Panc1 (cell line): ENCODE results near the gene MTUS2. TPM values are rescaled to one million over a fixed set of nuclear protein-coding genes. Genes with fewer than 3 reads are reported as not detected.

ENCODE experiments used
- ATAC-seq: fragments of 200-7000 bp; cut with Tn5 transposase; 2 replicates; pipeline ENCODE4 v1.9.1; 2020; ENCODE audit warnings: mild to moderate bottlenecking, moderate library complexity
- Bru-seq: library from RNA; stranded (reverse); fragments of 400-500 nt; gene quantifications from one replicate; lab custom pipeline; 2021; lab: Mats Ljungman, UMichigan
- BruChase-seq, 2 experiments: library from RNA; stranded (reverse); fragments of 400-500 nt; gene quantifications; one replicate each; lab custom pipeline; 2021; lab: Mats Ljungman, UMichigan
- BruUV-seq: library from RNA; stranded (reverse); fragments of 400-500 nt; replicated peaks from 2 replicates; lab custom pipeline; 2021; lab: Mats Ljungman, UMichigan
- CTCF ChIA-PET: fragments of 300-600 bp; sonication (Branson Sonifier 250); formaldehyde crosslinking; loops from one replicate; lab custom pipeline; 2022; ENCODE audit warnings: antibody characterized with exemption; lab: Charles Lee
- POLR2A ChIA-PET: fragments of 300-600 bp; sonication (Branson Sonifier 250); formaldehyde crosslinking; loops from one replicate; lab custom pipeline; 2022; ENCODE audit warnings: antibody characterized with exemption; lab: Charles Lee
- DNase-seq: peaks from one replicate; pipeline ENCODE4 v3.0.0-alpha.2; 2010; ENCODE audit warnings: low read depth, low spot score
- H3K27ac ChIP-seq: 2 replicates; pipeline ENCODE4 v1.5.1; 2011; ENCODE audit warnings: mild to moderate bottlenecking, low read length, inconsistent platforms
- H3K27me3 ChIP-seq: fragments of 200-500 bp; sonication (Bioruptor generic); 2 replicates; pipeline ENCODE4 v1.6.0; 2014; ENCODE audit warnings: low read length, inconsistent platforms; ENCODE audit not compliant: control insufficient read depth, insufficient read depth
- H3K36me3 ChIP-seq: fragments of 200-500 bp; sonication (Bioruptor generic); 2 replicates; pipeline ENCODE4 v1.5.1; 2014; ENCODE audit warnings: inconsistent platforms, mild to moderate bottlenecking, low read length, moderate library complexity; ENCODE audit not compliant: control insufficient read depth, insufficient read depth
- H3K4me1 ChIP-seq: 2 replicates; pipeline ENCODE4 v1.5.1; 2011; ENCODE audit warnings: inconsistent platforms, mild to moderate bottlenecking, low read length, moderate library complexity; ENCODE audit not compliant: control insufficient read depth, insufficient read depth
- H3K4me3 ChIP-seq, 2 experiments: 2 replicates each; pipeline ENCODE4 v1.5.1; 2011 to 2012; ENCODE audit warnings: low read depth in 2 of 2, low read length in 2 of 2, mild to moderate bottlenecking in 2 of 2, inconsistent platforms in 1 of 2, moderate library complexity in 1 of 2
- H3K9me3 ChIP-seq: fragments of 200-500 bp; sonication (Bioruptor generic); 2 replicates; pipeline ENCODE4 v1.5.1; 2014; ENCODE audit warnings: low read depth, mild to moderate bottlenecking, inconsistent platforms, low read length, moderate library complexity; ENCODE audit not compliant: control insufficient read depth, insufficient read depth
- CTCF ChIP-seq: fragments of 450-650 bp; IDR thresholded peaks from 2 replicates; pipeline ENCODE4 v1.5.1; 2017; ENCODE audit warnings: mild to moderate bottlenecking
- POLR2AphosphoS5 ChIP-seq: IDR thresholded peaks from 2 replicates; pipeline ENCODE4 v1.6.1; 2012; ENCODE audit warnings: mild to moderate bottlenecking, low read depth, low read length, moderate library complexity
- SIN3A ChIP-seq: IDR thresholded peaks from 2 replicates; pipeline ENCODE4 v1.6.1; 2012; ENCODE audit warnings: low read depth, mild to moderate bottlenecking, low read length, moderate library complexity, borderline replicate concordance; ENCODE audit not compliant: insufficient read depth
- TCF7L2 ChIP-seq: IDR thresholded peaks from 2 replicates; pipeline ENCODE4 v1.6.1; 2011; ENCODE audit warnings: mild to moderate bottlenecking, low read depth, low read length, inconsistent platforms
- in situ Hi-C: cut with HindIII; loops from 2 replicates; pipeline ENCODE4 v1.10.0; 2016; ENCODE audit warnings: low sequenced_read_pairs, low pct_unique_long_range_greater_than_20kb
- intact Hi-C: fragments of 100-400 bp; cut with micrococcal nuclease; formaldehyde crosslinking; loops from one replicate; pipeline ENCODE4 v1.10.0; 2022; ENCODE audit not compliant: unreplicated experiment
- long read RNA-seq: library from polyadenylated mRNA; unstranded; transcript quantifications from one replicate; pipeline ENCODE4 v2.0.0, GENCODE V29; 2021; ENCODE audit not compliant: unreplicated experiment
- polyA plus RNA-seq: library from polyadenylated mRNA; unstranded; fragments of >200 nt; gene quantifications from one replicate; pipeline ENCODE4 v1.2.1, GENCODE V29; 2012; ENCODE audit warnings: missing spikeins; ENCODE audit not compliant: insufficient read length
- total RNA-seq: library from RNA; stranded (reverse); gene quantifications from one replicate; pipeline ENCODE4 v1.2.1, GENCODE V29; 2021; ENCODE audit not compliant: unreplicated experiment
- TF ChIP-seq, protein P1 (sequence below), 2 experiments: IDR thresholded peaks; 2 replicates each; pipeline ENCODE4 v1.6.1; 2011 to 2012; ENCODE audit warnings: low read depth in 2 of 2, control low read depth in 1 of 2, low read length in 1 of 2, mild to moderate bottlenecking in 1 of 2, moderate library complexity in 1 of 2; ENCODE audit not compliant: insufficient read depth in 1 of 2

The MTUS2 gene
- total RNA-seq, result 0.05 TPM
- polyA plus RNA-seq, result 0.06 TPM
- Bru-seq, nascent RNA, result percentile 9 among the genes with signal in this experiment
- percentile 8 among the genes with signal in this experiment for BruChase-seq, experiment 1, labeled RNA remaining after a 2-hour chase
- BruChase-seq, experiment 2, labeled RNA remaining after a 6-hour chase, result percentile 7 among the genes with signal in this experiment
- long read RNA-seq, result 0 reads

GRCh38 chr13:28820099-28821051, at the start of gene MTUS2:
Gene MTUS2 (plus strand): TSS chr13:28820339.
- in situ Hi-C loops, result no loop called here

More at GRCh38 chr13:28820099-28821051, at the start of gene MTUS2:
- no peaks in the 10 kb centered on the region for H3K4me1 ChIP-seq
- peaks cover 14% of the 10 kb centered on the region for H3K27me3 ChIP-seq
- ChIA-PET POLR2A (no interaction called here), CTCF (interaction anchor here (0.6 kb wide), 1 partner anchor 503 kb away, joined by 4 read pairs; no protein-coding TSS in a partner anchor)
- DNase-seq (no peak), ATAC-seq (peak; percentile 59)
- no peak for TF ChIP-seq SIN3A
- TF ChIP-seq, protein P1, sequence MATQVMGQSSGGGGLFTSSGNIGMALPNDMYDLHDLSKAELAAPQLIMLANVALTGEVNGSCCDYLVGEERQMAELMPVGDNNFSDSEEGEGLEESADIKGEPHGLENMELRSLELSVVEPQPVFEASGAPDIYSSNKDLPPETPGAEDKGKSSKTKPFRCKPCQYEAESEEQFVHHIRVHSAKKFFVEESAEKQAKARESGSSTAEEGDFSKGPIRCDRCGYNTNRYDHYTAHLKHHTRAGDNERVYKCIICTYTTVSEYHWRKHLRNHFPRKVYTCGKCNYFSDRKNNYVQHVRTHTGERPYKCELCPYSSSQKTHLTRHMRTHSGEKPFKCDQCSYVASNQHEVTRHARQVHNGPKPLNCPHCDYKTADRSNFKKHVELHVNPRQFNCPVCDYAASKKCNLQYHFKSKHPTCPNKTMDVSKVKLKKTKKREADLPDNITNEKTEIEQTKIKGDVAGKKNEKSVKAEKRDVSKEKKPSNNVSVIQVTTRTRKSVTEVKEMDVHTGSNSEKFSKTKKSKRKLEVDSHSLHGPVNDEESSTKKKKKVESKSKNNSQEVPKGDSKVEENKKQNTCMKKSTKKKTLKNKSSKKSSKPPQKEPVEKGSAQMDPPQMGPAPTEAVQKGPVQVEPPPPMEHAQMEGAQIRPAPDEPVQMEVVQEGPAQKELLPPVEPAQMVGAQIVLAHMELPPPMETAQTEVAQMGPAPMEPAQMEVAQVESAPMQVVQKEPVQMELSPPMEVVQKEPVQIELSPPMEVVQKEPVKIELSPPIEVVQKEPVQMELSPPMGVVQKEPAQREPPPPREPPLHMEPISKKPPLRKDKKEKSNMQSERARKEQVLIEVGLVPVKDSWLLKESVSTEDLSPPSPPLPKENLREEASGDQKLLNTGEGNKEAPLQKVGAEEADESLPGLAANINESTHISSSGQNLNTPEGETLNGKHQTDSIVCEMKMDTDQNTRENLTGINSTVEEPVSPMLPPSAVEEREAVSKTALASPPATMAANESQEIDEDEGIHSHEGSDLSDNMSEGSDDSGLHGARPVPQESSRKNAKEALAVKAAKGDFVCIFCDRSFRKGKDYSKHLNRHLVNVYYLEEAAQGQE (IDR thresholded peaks at IDR 0.05; ENCODE audit: insufficient read depth in 1 of 2, low read depth in 2 of 2, low read length in 1 of 2), result no peak
- peak; percentile 55; the same call in 1 of the 2 replicates for TF ChIP-seq CTCF
- no peak for TF ChIP-seq TCF7L2
- no peak for TF ChIP-seq POLR2AphosphoS5
- H3K27ac ChIP-seq, result no peak within 1 kb of the TSS
- no peaks in the 10 kb centered on the region for H3K36me3 ChIP-seq
- intact Hi-C loops, result no loop called here
- no peaks in the 10 kb centered on the region for H3K9me3 ChIP-seq
- H3K4me3 ChIP-seq, result peak within 1 kb of the TSS; percentile 30 to 44
- no TSS peak for BruUV-seq
